SU-DHL-6 (cell line): ENCODE data around the gene CD34.

Experiments used
- H2AFZ ChIP-seq: fragments of 200-600 bp; sonication (generic); 2 replicates; pipeline ENCODE4 v1.6.1; 2014; ENCODE audit warnings: low read depth, mild to moderate bottlenecking, moderate library complexity, mixed read lengths, antibody characterized with exemption, low read length; ENCODE audit not compliant: severe bottlenecking
- H3F3A ChIP-seq: fragments of 200-600 bp; shearing (Covaris generic); 2 replicates; pipeline ENCODE4 v1.6.0; 2016; ENCODE audit warnings: antibody characterized with exemption, mild to moderate bottlenecking; ENCODE audit not compliant: insufficient read depth
- H3K27ac ChIP-seq: fragments of 200-600 bp; sonication (generic); 2 replicates; pipeline ENCODE4 v1.5.1; 2016; ENCODE audit warnings: low read depth, mild to moderate bottlenecking, low read length, moderate library complexity, mixed read lengths
- H3K27me3 ChIP-seq: fragments of 200-600 bp; sonication (generic), shearing (Covaris generic); 2 replicates; pipeline ENCODE4 v1.6.0; 2014; ENCODE audit warnings: mild to moderate bottlenecking, low read length
- H3K36me3 ChIP-seq: fragments of 200-600 bp; sonication (generic); 2 replicates; pipeline ENCODE4 v1.6.1; 2014; ENCODE audit warnings: mild to moderate bottlenecking, low read length, mixed read lengths
- H3K4me2 ChIP-seq: fragments of 300-600, 200-600 bp; shearing (Covaris generic), sonication (generic); 2 replicates; pipeline ENCODE4 v1.6.0; 2014; ENCODE audit warnings: low read length, low read depth, mild to moderate bottlenecking; ENCODE audit not compliant: poor library complexity, severe bottlenecking
- H3K4me3 ChIP-seq: fragments of 200-600 bp; sonication (generic); 2 replicates; pipeline ENCODE4 v1.5.1; 2014; ENCODE audit warnings: antibody characterized with exemption, low read length, mild to moderate bottlenecking, mixed read lengths; ENCODE audit not compliant: insufficient read depth, poor library complexity, severe bottlenecking
- H3K79me2 ChIP-seq: fragments of 200-600 bp; sonication (generic); 2 replicates; pipeline ENCODE4 v1.6.1; 2014; ENCODE audit warnings: mild to moderate bottlenecking, low read length, moderate library complexity; ENCODE audit not compliant: insufficient read depth
- H3K9ac ChIP-seq: fragments of 200-600 bp; sonication (generic); 2 replicates; pipeline ENCODE4 v1.7.0; 2014; ENCODE audit warnings: mild to moderate bottlenecking, low read length
- H3K9me2 ChIP-seq: fragments of 200-600 bp; sonication (generic); replicated peaks from 2 replicates; pipeline ENCODE4 v1.6.1; 2014; ENCODE audit warnings: low read length; ENCODE audit not compliant: insufficient read depth
- H3K9me3 ChIP-seq: fragments of 200-600 bp; sonication (generic); 2 replicates; pipeline ENCODE4 v1.6.1; 2014; ENCODE audit warnings: low read length, mixed read lengths; ENCODE audit not compliant: insufficient read depth
- H4K20me1 ChIP-seq: fragments of 200-600 bp; sonication (generic); 2 replicates; pipeline ENCODE4 v1.6.1; 2014; ENCODE audit warnings: low read depth, mild to moderate bottlenecking, antibody characterized with exemption, low read length, moderate library complexity, mixed read lengths
- EZH2phosphoT487 ChIP-seq: fragments of 200-600 bp; sonication (generic), shearing (Covaris generic); conservative IDR thresholded peaks from 2 replicates; pipeline ENCODE4 v1.6.1; 2018; ENCODE audit warnings: mild to moderate bottlenecking, antibody characterized with exemption, low read length, moderate library complexity, mixed read lengths
- TF ChIP-seq, protein P1 (sequence below): fragments of 200-600 bp; sonication (generic); IDR thresholded peaks from one replicate; pipeline ENCODE4 v1.5.1; 2017; ENCODE audit warnings: antibody characterized with exemption, mild to moderate bottlenecking, low read length, moderate library complexity; ENCODE audit not compliant: insufficient read depth, poor library complexity, severe bottlenecking

Gene CD34, protein sequence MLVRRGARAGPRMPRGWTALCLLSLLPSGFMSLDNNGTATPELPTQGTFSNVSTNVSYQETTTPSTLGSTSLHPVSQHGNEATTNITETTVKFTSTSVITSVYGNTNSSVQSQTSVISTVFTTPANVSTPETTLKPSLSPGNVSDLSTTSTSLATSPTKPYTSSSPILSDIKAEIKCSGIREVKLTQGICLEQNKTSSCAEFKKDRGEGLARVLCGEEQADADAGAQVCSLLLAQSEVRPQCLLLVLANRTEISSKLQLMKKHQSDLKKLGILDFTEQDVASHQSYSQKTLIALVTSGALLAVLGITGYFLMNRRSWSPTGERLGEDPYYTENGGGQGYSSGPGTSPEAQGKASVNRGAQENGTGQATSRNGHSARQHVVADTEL

DNA sequence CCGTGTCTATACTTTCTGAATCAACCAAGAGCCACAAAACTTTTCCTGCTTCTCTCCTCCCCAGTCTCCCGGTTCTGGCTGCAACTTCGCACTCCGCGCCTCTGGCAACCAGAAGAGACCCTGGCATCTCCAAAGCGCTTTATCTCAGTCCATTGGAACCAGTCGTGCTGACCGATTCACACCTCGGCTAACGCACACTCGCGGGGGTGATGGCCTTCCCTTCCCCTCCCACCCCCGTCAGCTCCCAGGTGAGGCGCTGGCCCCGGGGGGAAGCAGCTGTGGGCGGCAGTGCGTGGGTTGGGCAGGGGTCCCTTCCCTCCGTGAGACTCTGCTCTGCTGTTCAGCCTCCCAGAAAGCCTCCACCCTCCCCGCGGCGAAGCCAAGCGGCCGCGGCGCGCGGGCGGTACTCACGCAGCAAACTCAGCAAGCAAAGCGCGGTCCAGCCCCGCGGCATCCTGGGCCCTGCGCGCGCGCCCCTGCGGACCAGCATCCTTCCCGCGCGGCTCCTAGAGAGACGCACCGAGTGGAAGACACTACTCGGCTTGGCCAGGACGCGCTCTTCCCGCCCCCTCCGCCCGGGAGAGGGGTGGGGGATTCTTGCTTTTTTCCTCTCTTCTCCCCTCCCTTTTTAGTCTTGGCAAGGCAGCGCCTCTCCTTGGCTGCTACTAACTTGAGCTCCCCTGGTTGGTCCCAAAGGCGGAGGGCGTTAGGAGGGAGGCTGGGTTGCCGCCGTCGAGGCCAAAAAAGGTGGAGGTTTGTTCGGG is at the start of gene CD34:
CD34 (minus strand) TSS at position 535 of the 764 bp plus-strand sequence; CDS start at position 490, 45 bp downstream.
- Histone ChIP-seq H3K27ac (no peak within 1 kb of the TSS), H2AFZ (no peak within 1 kb of the TSS), H3K9me3 (no peaks in the 10 kb centered on the region), H3K9ac (no peak within 1 kb of the TSS), H4K20me1 (no peaks in the 10 kb centered on the region), H3F3A (no peaks in the 10 kb centered on the region), H3K9me2 (no peaks in the 10 kb centered on the region), H3K4me3 (no peak within 1 kb of the TSS), H3K4me2 (no peak within 1 kb of the TSS), H3K27me3 (no peaks in the 10 kb centered on the region), H3K36me3 (no peaks in the 10 kb centered on the region), H3K79me2 (no peaks in the 10 kb centered on the region)
- TF ChIP-seq, protein P1, sequence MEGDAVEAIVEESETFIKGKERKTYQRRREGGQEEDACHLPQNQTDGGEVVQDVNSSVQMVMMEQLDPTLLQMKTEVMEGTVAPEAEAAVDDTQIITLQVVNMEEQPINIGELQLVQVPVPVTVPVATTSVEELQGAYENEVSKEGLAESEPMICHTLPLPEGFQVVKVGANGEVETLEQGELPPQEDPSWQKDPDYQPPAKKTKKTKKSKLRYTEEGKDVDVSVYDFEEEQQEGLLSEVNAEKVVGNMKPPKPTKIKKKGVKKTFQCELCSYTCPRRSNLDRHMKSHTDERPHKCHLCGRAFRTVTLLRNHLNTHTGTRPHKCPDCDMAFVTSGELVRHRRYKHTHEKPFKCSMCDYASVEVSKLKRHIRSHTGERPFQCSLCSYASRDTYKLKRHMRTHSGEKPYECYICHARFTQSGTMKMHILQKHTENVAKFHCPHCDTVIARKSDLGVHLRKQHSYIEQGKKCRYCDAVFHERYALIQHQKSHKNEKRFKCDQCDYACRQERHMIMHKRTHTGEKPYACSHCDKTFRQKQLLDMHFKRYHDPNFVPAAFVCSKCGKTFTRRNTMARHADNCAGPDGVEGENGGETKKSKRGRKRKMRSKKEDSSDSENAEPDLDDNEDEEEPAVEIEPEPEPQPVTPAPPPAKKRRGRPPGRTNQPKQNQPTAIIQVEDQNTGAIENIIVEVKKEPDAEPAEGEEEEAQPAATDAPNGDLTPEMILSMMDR, result no peak
- TF ChIP-seq EZH2phosphoT487, result no peak

DNA sequence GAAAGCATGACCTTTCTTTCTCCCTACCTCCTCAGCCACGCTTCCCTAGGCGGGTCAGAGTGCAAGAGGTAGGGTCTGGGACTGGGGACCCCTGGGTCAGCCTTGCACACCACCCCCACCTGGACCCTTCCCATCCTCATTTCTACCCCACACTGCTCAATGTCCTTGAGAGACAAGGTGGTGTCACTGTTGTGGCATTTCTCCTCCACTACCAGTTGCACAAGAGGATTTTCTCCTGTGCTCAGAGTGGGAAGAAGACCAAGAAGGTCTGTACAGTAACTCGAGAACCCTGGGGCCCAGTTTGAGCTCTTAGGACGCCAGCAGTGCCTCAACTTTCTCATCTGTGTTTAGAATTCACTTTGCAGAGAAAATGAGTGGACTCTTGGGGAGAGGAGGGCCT is 49.4 kb upstream of the CD34 start:
- Histone ChIP-seq H3K9ac (no peak overlapping the region), H3K9me3 (no peaks in the 10 kb centered on the region), H2AFZ (no peak overlapping the region), H3K27ac (no peak overlapping the region), H3F3A (no peaks in the 10 kb centered on the region), H3K36me3 (no peaks in the 10 kb centered on the region), H3K9me2 (no peaks in the 10 kb centered on the region), H4K20me1 (no peaks in the 10 kb centered on the region), H3K4me3 (no peak overlapping the region), H3K27me3 (0 out of 2 replicates have a peak, but pooled peaks cover 2% of the 10 kb centered on the region), H3K79me2 (no peaks in the 10 kb centered on the region), H3K4me2 (no peak overlapping the region)
- TF ChIP-seq, protein P1, result no peak
- no peak for TF ChIP-seq EZH2phosphoT487

DNA sequence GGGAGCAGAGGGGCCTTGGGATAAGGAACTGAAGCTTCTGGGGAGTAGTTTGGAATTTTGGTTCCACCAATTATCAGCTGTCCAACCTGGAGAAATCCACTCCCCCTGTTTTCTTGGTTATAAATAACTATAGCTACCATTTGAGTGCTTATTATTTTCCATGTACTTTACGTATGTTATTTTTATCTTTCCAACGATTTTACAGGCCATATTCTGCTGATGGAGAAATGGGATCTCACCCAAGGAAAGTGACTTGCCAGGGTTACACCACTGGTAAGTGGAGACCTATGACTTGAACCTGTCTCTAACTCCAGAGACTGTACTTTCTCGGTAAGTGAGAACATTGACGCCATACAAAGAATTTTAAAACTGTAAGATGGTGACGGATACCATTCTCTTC is 49.0 kb upstream of the CD34 start:
- Histone ChIP-seq H3K4me2 (no peak overlapping the region), H3K79me2 (no peaks in the 10 kb centered on the region)

More for the DNA sequence above, 49.0 kb upstream of the CD34 start:
- Histone ChIP-seq H3K4me3 (no peak overlapping the region), H3K27me3 (0 out of 2 replicates have a peak, but pooled peaks cover 2% of the 10 kb centered on the region), H3K9me3 (no peaks in the 10 kb centered on the region), H3K9ac (no peak overlapping the region), H4K20me1 (no peaks in the 10 kb centered on the region), H3K9me2 (no peaks in the 10 kb centered on the region), H3K27ac (no peak overlapping the region), H3F3A (no peaks in the 10 kb centered on the region), H3K36me3 (no peaks in the 10 kb centered on the region), H2AFZ (no peak overlapping the region)
- TF ChIP-seq, protein P1, result no peak
- TF ChIP-seq EZH2phosphoT487, result no peak
